H1 (cell line): Measurements from ENCODE around the gene DENND4C. TPM values are rescaled to one million over a fixed set of nuclear protein-coding genes. Genes with fewer than 3 reads are reported as not detected.

ENCODE experiments used
- ASH2L ChIP-seq: fragments of 200-600, 300-600 bp; sonication (generic); IDR thresholded peaks from one replicate; pipeline ENCODE4 v1.7.1; 2017; ENCODE audit warnings: low read length
- ATF2 ChIP-seq: IDR thresholded peaks from 2 replicates; pipeline ENCODE4 v1.6.1; 2012; ENCODE audit warnings: low read length, inconsistent platforms
- BACH1 ChIP-seq: IDR thresholded peaks from 2 replicates; pipeline ENCODE4 v1.6.1; 2012; ENCODE audit warnings: low read length, improper control_type of control experiment
- CEBPB ChIP-seq: IDR thresholded peaks from 2 replicates; pipeline ENCODE4 v1.6.1; 2012; ENCODE audit warnings: low read depth, low read length
- CHD1 ChIP-seq: IDR thresholded peaks from 2 replicates; pipeline ENCODE4 v1.6.1; 2012; ENCODE audit warnings: low read depth, low read length, improper control_type of control experiment
- CREB1 ChIP-seq: IDR thresholded peaks from 2 replicates; pipeline ENCODE4 v1.6.1; 2012; ENCODE audit warnings: inconsistent platforms
- CTCF ChIP-seq, 3 experiments: IDR thresholded peaks; 1 replicate in 2 of 3; 2 replicates in 1 of 3; pipeline versions ENCODE4 v1.5.1 to v1.6.1; 2011; ENCODE audit warnings: low read length in 3 of 3, mild to moderate bottlenecking in 3 of 3, inconsistent platforms in 2 of 3, low read depth in 1 of 3, moderate library complexity in 1 of 3; ENCODE audit not compliant: insufficient read depth in 1 of 3; ENCODE audit errors: control extremely low read depth in 1 of 3
- EGR1 ChIP-seq: IDR thresholded peaks from 2 replicates; pipeline ENCODE4 v1.6.1; 2011; ENCODE audit warnings: low read depth, low read length, borderline replicate concordance
- EP300 ChIP-seq, 2 experiments: IDR thresholded peaks; 1 replicate in 1 of 2; 2 replicates in 1 of 2; pipeline ENCODE4 v1.6.1; 2011 to 2012; ENCODE audit warnings: low read depth in 2 of 2, low read length in 2 of 2, mild to moderate bottlenecking in 2 of 2, borderline replicate concordance in 1 of 2, inconsistent platforms in 1 of 2, moderate library complexity in 1 of 2
- GABPA ChIP-seq: IDR thresholded peaks from 2 replicates; pipeline ENCODE4 v1.6.1; 2011; ENCODE audit warnings: mild to moderate bottlenecking, low read length, moderate library complexity, borderline replicate concordance; ENCODE audit not compliant: insufficient read depth
- JUN ChIP-seq: IDR thresholded peaks from 2 replicates; pipeline ENCODE4 v1.6.1; 2011; ENCODE audit warnings: low read depth, mild to moderate bottlenecking, improper control_type of control experiment, low read length
- JUND ChIP-seq: IDR thresholded peaks from 2 replicates; pipeline ENCODE4 v1.6.1; 2011; ENCODE audit warnings: mild to moderate bottlenecking, improper control_type of control experiment, low read length
- PHF8 ChIP-seq: fragments of 200-600 bp; sonication (generic); conservative IDR thresholded peaks from 2 replicates; pipeline ENCODE4 v1.7.1; 2012; ENCODE audit warnings: low read depth, mild to moderate bottlenecking, inconsistent platforms, low read length, moderate library complexity
- POLR2A ChIP-seq, 2 experiments: IDR thresholded peaks; 1 replicate in 1 of 2; 2 replicates in 1 of 2; pipeline ENCODE4 v1.6.1; 2011; ENCODE audit warnings: low read depth in 2 of 2, low read length in 2 of 2, mild to moderate bottlenecking in 2 of 2; ENCODE audit errors: control extremely low read depth in 1 of 2
- POLR2AphosphoS5 ChIP-seq: IDR thresholded peaks from 2 replicates; pipeline ENCODE4 v1.6.1; 2011; ENCODE audit warnings: low read depth, low read length
- RBBP5 ChIP-seq: IDR thresholded peaks from 2 replicates; pipeline ENCODE4 v1.7.1; 2012; ENCODE audit warnings: low read depth, mild to moderate bottlenecking, inconsistent platforms, low read length, moderate library complexity, borderline replicate concordance
- TAF1 ChIP-seq: IDR thresholded peaks from 2 replicates; pipeline ENCODE4 v1.6.1; 2011; ENCODE audit warnings: mild to moderate bottlenecking, low read depth, low read length
- TBP ChIP-seq: IDR thresholded peaks from 2 replicates; pipeline ENCODE4 v1.6.1; 2011; ENCODE audit warnings: low read depth, low read length, improper control_type of control experiment
- polyA plus RNA-seq, 7 experiments: library from polyadenylated mRNA; depleted of rRNA in 3 of 7; stranded (reverse) in 5 of 7; unstranded in 2 of 7; fragments of >200 nt in 5 of 7; fragments of 200-250 nt in 2 of 7; gene quantifications; 1 replicate in 5 of 7; 2 replicates in 1 of 7; 4 replicates in 1 of 7; pipeline versions ENCODE4 v1.2.1 to v1.2.3, GENCODE V29; 2011 to 2013; ENCODE audit warnings: missing spikeins in 2 of 7, mixed read lengths in 2 of 7
- total RNA-seq: library from RNA; stranded (reverse); fragmentation: NEBNext Ultra II Directional; extraction: Animal tissue kit (Norgen Biotek cat#: 25700); gene quantifications from 2 replicates; pipeline ENCODE4 v1.2.1, GENCODE V29; 2021

The DENND4C gene
- total and polyA plus RNA-seq, 2 of the 8 experiments (the other 6 are each of a cell fraction or from before 2014, with no cell fraction given): 6.9 to 18.9 TPM

GRCh38 chr9:19230355-19231125, at the start of gene DENND4C (continued):
- TF ChIP-seq TAF1 (peak; percentile 81; the same call in 1 of the 2 replicates), TBP (peak; percentile 16), CEBPB (no peak), BACH1 (no peak), GABPA (no peak), CREB1 (peak; percentile 52; the same call in 1 of the 2 replicates), EGR1 (peak; percentile 88), POLR2A (IDR thresholded peaks at IDR 0.05; ENCODE audit: control extremely low read depth in 1 of 2, low read depth in 2 of 2, low read length in 2 of 2) (peak in 1 of 2 experiments; percentile 93; a peak in 2 of 3 replicates), ASH2L (peak; percentile 86), POLR2AphosphoS5 (peak; percentile 77; the same call in 1 of the 2 replicates), CTCF (IDR thresholded peaks at IDR 0.05; ENCODE audit: control extremely low read depth in 1 of 3, insufficient read depth in 1 of 3, low read depth in 1 of 3, low read length in 3 of 3) (peak in 2 of 3 experiments; percentile 13 to 22; a peak in 2 of 4 replicates), PHF8 (peak; percentile 77), EP300 (IDR thresholded peaks at IDR 0.05; ENCODE audit: borderline replicate concordance in 1 of 2, low read depth in 2 of 2, low read length in 2 of 2) (no peak), ATF2 (no peak), JUN (no peak), JUND (no peak), CHD1 (no peak), RBBP5 (peak; percentile 98)
